H9 (cell line): ENCODE data around the gene GNAS-AS1. TPM values are rescaled to one million over a fixed set of nuclear protein-coding genes. Genes with fewer than 3 reads are reported as not detected.
A peak's percentile ranks its signal among the peaks of the same experiment; 100 is the strongest.

Source experiments
- DNase-seq: peaks from one replicate; pipeline ENCODE4 v3.0.0-alpha.2; 2017
- H2AFZ ChIP-seq: one replicate; pipeline ENCODE4 v1.6.1; 2013; ENCODE audit warnings: mild to moderate bottlenecking, low read length, control low read depth, moderate library complexity
- H2AK5ac ChIP-seq: 2 replicates; pipeline ENCODE4 v1.6.1; 2013; ENCODE audit warnings: low read length, control low read depth, mixed read lengths; ENCODE audit not compliant: insufficient read length
- H2BK120ac ChIP-seq: one replicate; pipeline ENCODE4 v1.6.1; 2013; ENCODE audit warnings: low read depth, mild to moderate bottlenecking, low read length, control low read depth, inconsistent platforms; ENCODE audit not compliant: poor library complexity, severe bottlenecking
- H2BK12ac ChIP-seq: 2 replicates; pipeline ENCODE4 v1.6.1; 2013; ENCODE audit warnings: low read length, control low read depth, mixed read lengths, low read depth; ENCODE audit not compliant: insufficient read length
- H2BK15ac ChIP-seq: 2 replicates; pipeline ENCODE4 v1.6.1; 2013; ENCODE audit warnings: low read depth, low read length, control low read depth
- H2BK20ac ChIP-seq: one replicate; pipeline ENCODE4 v1.6.1; 2013; ENCODE audit warnings: low read depth, mild to moderate bottlenecking, low read length, control low read depth, inconsistent platforms; ENCODE audit not compliant: poor library complexity, severe bottlenecking
- H2BK5ac ChIP-seq: 2 replicates; pipeline ENCODE4 v1.6.1; 2013; ENCODE audit warnings: low read length, control low read depth, mixed read lengths; ENCODE audit not compliant: insufficient read length
- H3K14ac ChIP-seq: 2 replicates; pipeline ENCODE4 v1.6.1; 2013; ENCODE audit warnings: low read length, control low read depth; ENCODE audit not compliant: insufficient read depth
- H3K18ac ChIP-seq: 2 replicates; pipeline ENCODE4 v1.6.1; 2013; ENCODE audit warnings: low read depth, mild to moderate bottlenecking, mixed read lengths, low read length, control low read depth; ENCODE audit not compliant: insufficient read length
- H3K23ac ChIP-seq: 2 replicates; pipeline ENCODE4 v1.6.1; 2013; ENCODE audit warnings: low read length, control low read depth, mixed read lengths, low read depth; ENCODE audit not compliant: insufficient read length
- H3K23me2 ChIP-seq: 2 replicates; pipeline ENCODE4 v1.6.1; 2013; ENCODE audit warnings: low read depth, mild to moderate bottlenecking, mixed read lengths, low read length, control low read depth; ENCODE audit not compliant: insufficient read length, poor library complexity, severe bottlenecking
- H3K27ac ChIP-seq: 2 replicates; pipeline ENCODE4 v1.5.1; 2013; ENCODE audit warnings: low read length, control low read depth, mixed read lengths, low read depth; ENCODE audit not compliant: insufficient read length
- H3K27me3 ChIP-seq: 2 replicates; pipeline ENCODE4 v1.6.1; 2013; ENCODE audit warnings: low read length, control low read depth, inconsistent platforms; ENCODE audit not compliant: insufficient read depth
- H3K4ac ChIP-seq: 2 replicates; pipeline ENCODE4 v1.6.1; 2013; ENCODE audit warnings: low read depth, mild to moderate bottlenecking, control low read depth, inconsistent platforms, low read length, moderate library complexity
- H3K4me1 ChIP-seq: 2 replicates; pipeline ENCODE4 v1.6.1; 2013; ENCODE audit warnings: low read length, control low read depth, inconsistent platforms; ENCODE audit not compliant: insufficient read depth
- H3K4me2 ChIP-seq: 2 replicates; pipeline ENCODE4 v1.6.1; 2013; ENCODE audit warnings: low read length, control low read depth, mixed read lengths; ENCODE audit not compliant: insufficient read length, insufficient read depth
- H3K56ac ChIP-seq: 2 replicates; pipeline ENCODE4 v1.6.1; 2013; ENCODE audit warnings: low read depth, mild to moderate bottlenecking, mixed read lengths, low read length, control low read depth; ENCODE audit not compliant: insufficient read length
- H3K79me1 ChIP-seq: 2 replicates; pipeline ENCODE4 v1.6.1; 2013; ENCODE audit warnings: low read depth, mild to moderate bottlenecking, moderate library complexity, low read length, control low read depth, inconsistent platforms; ENCODE audit not compliant: insufficient read depth, poor library complexity, severe bottlenecking
- H3K79me2 ChIP-seq: 2 replicates; pipeline ENCODE4 v1.6.1; 2013; ENCODE audit warnings: low read length, control low read depth, inconsistent platforms; ENCODE audit not compliant: insufficient read depth
- H3K9ac ChIP-seq: 2 replicates; pipeline ENCODE4 v1.6.1; 2013; ENCODE audit warnings: low read length, control low read depth, mixed read lengths; ENCODE audit not compliant: insufficient read length; ENCODE audit errors: extremely low read depth
- H3K9me3 ChIP-seq: one replicate; pipeline ENCODE4 v1.6.1; 2013; ENCODE audit warnings: low read depth, low read length, inconsistent platforms; ENCODE audit not compliant: control insufficient read depth
- H3T11ph ChIP-seq: one replicate; pipeline ENCODE4 v1.6.1; 2013; ENCODE audit warnings: mild to moderate bottlenecking, low read length, control low read depth, inconsistent platforms
- H4K20me1 ChIP-seq: one replicate; pipeline ENCODE4 v1.6.1; 2013; ENCODE audit not compliant: control insufficient read depth, insufficient read length, insufficient read depth
- H4K5ac ChIP-seq: 2 replicates; pipeline ENCODE4 v1.6.1; 2013; ENCODE audit warnings: low read depth, mild to moderate bottlenecking, mixed read lengths, low read length, control low read depth; ENCODE audit not compliant: insufficient read length
- H4K8ac ChIP-seq: replicated peaks from 2 replicates; pipeline ENCODE4 v1.6.1; 2013; ENCODE audit warnings: low read length, control low read depth, mixed read lengths, low read depth; ENCODE audit not compliant: insufficient read length
- H4K91ac ChIP-seq: 2 replicates; pipeline ENCODE4 v1.6.1; 2013; ENCODE audit warnings: low read depth, mild to moderate bottlenecking, moderate library complexity, mixed read lengths, low read length, control low read depth; ENCODE audit not compliant: insufficient read length
- H3K27ac Mint-ChIP-seq, 3 experiments: 2 replicates in 2 of 3; 3 replicates in 1 of 3; pipeline ENCODE4 v1.8.0; 2020 to 2021; ENCODE audit warnings: mixed read lengths in 3 of 3, mild to moderate bottlenecking in 1 of 3, moderate library complexity in 1 of 3
- H3K27me3 Mint-ChIP-seq: 2 replicates; pipeline ENCODE4 v1.8.0; 2021; ENCODE audit warnings: low read depth, mild to moderate bottlenecking, moderate library complexity, mixed read lengths
- H3K36me3 Mint-ChIP-seq, 3 experiments: 2 replicates in 2 of 3; 3 replicates in 1 of 3; pipeline ENCODE4 v1.8.0; 2020 to 2021; ENCODE audit warnings: low read depth in 3 of 3, mixed read lengths in 3 of 3; ENCODE audit not compliant: insufficient read depth in 1 of 3
- H3K4me1 Mint-ChIP-seq, 2 experiments: 2 replicates each; pipeline ENCODE4 v1.8.0; 2020; ENCODE audit warnings: mixed read lengths in 2 of 2
- H3K4me3 Mint-ChIP-seq, 2 experiments: 2 replicates in 1 of 2; 3 replicates in 1 of 2; pipeline ENCODE4 v1.8.0; 2020 to 2021; ENCODE audit warnings: mild to moderate bottlenecking in 2 of 2, mixed read lengths in 2 of 2, moderate library complexity in 1 of 2
- H3K9me3 Mint-ChIP-seq, 2 experiments: 2 replicates in 1 of 2; 3 replicates in 1 of 2; pipeline ENCODE4 v1.8.0; 2020; ENCODE audit warnings: mild to moderate bottlenecking in 2 of 2, mixed read lengths in 2 of 2, moderate library complexity in 1 of 2
- WGBS: extraction: QIAGEN DNeasy Blood & Tissue Kit; methylation state at CpG from one replicate; pipeline ENCODE4 v1.1.7; 2013; ENCODE audit warnings: missing lambda C conversion rate, low lambda C conversion rate, mixed read lengths; ENCODE audit not compliant: insufficient read length; ENCODE audit errors: extremely low coverage; 5-methylcytosine and 5-hydroxymethylcytosine counted together
- total RNA-seq: library from RNA; stranded (reverse); gene quantifications from 2 replicates; pipeline ENCODE4 v1.2.1, GENCODE V29; 2021
- TF ChIP-seq, protein P1 (sequence below): fragments of 200-600 bp; sonication (generic); conservative IDR thresholded peaks from 3 replicates; pipeline ENCODE4 v1.8.0; 2021; ENCODE audit warnings: antibody characterized with exemption, mild to moderate bottlenecking

The GNAS-AS1 gene
- total RNA-seq, 1 experiment from 2014 or later, result 11.3 TPM

DNA sequence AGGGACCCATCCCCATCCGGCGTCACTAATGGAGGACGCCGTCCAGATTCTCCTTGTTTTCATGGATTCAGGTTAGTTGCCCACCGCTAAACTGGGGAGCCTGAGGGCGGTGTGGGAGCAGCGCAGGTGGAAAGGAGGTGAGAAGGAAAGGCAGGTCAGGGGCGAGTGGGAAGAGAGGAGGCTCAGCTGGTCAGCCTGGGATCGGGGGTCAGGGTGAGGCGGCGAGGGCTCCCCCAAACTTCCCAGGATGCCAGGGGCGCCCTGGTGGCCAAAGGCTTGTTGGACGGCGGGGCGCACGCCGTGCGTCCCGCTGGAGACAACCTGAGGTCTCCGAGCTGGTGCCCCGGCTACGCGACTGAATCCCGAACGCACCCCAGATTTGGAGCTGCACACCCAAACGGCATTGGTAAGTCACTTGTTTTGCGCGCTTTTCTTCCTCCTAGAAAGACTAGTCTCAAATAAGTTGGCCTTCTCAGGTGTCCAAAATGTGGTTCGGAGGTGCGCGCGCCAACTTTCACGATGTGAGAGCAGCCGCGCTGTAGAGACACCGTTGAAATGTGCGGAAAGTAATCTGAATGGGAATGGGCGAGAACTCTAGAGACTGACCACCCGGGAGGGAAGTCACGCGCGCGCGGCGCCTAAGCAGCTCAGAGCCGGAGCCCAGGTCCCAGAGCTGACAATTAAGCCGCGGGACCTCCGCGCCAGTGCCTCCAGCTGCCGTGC lies 9.7 kb downstream of the GNAS-AS1 start:
- H3K4me3 Mint-ChIP-seq, result peak overlapping the region; percentile 72 to 90
- Histone ChIP-seq H2AFZ (no peak overlapping the region), H3K23me2 (peaks cover 7% of the 10 kb centered on the region), H3K18ac (no peak overlapping the region), H3K4ac (no peak overlapping the region; the same call in 1 of the 2 replicates), H2BK20ac (no peak overlapping the region), H2AK5ac (no peak overlapping the region), H2BK12ac (no peak overlapping the region), H3K23ac (no peak overlapping the region), H3K4me1 (peaks cover 7% of the 10 kb centered on the region), H4K91ac (no peak overlapping the region), H3K56ac (no peak overlapping the region), H3K79me2 (peaks cover 42% of the 10 kb centered on the region; the same call in 1 of the 2 replicates), H3K4me2 (peak overlapping the region; percentile 77), H3K79me1 (peaks cover 8% of the 10 kb centered on the region), H3K9me3 (no peaks in the 10 kb centered on the region), H3K27ac (no peak overlapping the region), H3K14ac (no peak overlapping the region; the same call in 1 of the 2 replicates), H2BK15ac (no peak overlapping the region), H3K27me3 (peaks cover 17% of the 10 kb centered on the region; the same call in 1 of the 2 replicates), H3T11ph (no peak overlapping the region), H4K5ac (no peak overlapping the region), H2BK5ac (no peak overlapping the region), H2BK120ac (no peak overlapping the region), H4K8ac (no peak overlapping the region), H3K9ac (peak overlapping the region; percentile 2), H4K20me1 (no peaks in the 10 kb centered on the region)
- H3K27ac Mint-ChIP-seq, result peak overlapping the region; percentile 75 to 93 (median 90); a peak in 4 of 7 replicates
- peaks cover 41% of the 10 kb centered on the region for H3K27me3 Mint-ChIP-seq
- no CpG with 5 or more reads among the region's 51 CpGs for WGBS
- no peak for DNase-seq
- no peaks in the 10 kb centered on the region; a peak in 2 of 5 replicates for H3K9me3 Mint-ChIP-seq
- peaks cover 53 to 68% of the 10 kb centered on the region in 2 experiments for H3K4me1 Mint-ChIP-seq
- TF ChIP-seq, protein P1, sequence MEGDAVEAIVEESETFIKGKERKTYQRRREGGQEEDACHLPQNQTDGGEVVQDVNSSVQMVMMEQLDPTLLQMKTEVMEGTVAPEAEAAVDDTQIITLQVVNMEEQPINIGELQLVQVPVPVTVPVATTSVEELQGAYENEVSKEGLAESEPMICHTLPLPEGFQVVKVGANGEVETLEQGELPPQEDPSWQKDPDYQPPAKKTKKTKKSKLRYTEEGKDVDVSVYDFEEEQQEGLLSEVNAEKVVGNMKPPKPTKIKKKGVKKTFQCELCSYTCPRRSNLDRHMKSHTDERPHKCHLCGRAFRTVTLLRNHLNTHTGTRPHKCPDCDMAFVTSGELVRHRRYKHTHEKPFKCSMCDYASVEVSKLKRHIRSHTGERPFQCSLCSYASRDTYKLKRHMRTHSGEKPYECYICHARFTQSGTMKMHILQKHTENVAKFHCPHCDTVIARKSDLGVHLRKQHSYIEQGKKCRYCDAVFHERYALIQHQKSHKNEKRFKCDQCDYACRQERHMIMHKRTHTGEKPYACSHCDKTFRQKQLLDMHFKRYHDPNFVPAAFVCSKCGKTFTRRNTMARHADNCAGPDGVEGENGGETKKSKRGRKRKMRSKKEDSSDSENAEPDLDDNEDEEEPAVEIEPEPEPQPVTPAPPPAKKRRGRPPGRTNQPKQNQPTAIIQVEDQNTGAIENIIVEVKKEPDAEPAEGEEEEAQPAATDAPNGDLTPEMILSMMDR, result no peak
- H3K36me3 Mint-ChIP-seq, result peaks cover 31 to 55% (median 46%) of the 10 kb centered on the region in 3 experiments
